Right lobe of liver (tissue), 4 donors: ENCODE data around the gene CEP128.

Source experiments
- CTCF ChIP-seq, 4 donors: fragments of 200-600 bp in 3 of 4; fragments of 450-650 bp in 1 of 4; IDR thresholded peaks; one replicate each; pipeline versions ENCODE4 v1.5.1 to v1.8.0; 2016 to 2022; ENCODE audit warnings: antibody characterized with exemption in 4 of 4, mild to moderate bottlenecking in 2 of 4
- POLR2A ChIP-seq: fragments of 450-650 bp; IDR thresholded peaks from one replicate; pipeline ENCODE4 v1.6.1; 2017; ENCODE audit warnings: antibody characterized with exemption, mild to moderate bottlenecking
- donor health status: DM: no; HTN: no; CAD: no.
- donor health status: DM: no; HTN: no; CAD: no.
- donor health status: DM: no; HTN: yes; CAD: no.

- TF ChIP-seq POLR2A (no peak), CTCF (IDR thresholded peaks at IDR 0.05) (no peak)
Measured at GRCh38 chr14:80609055-80609454, 332.5 kb downstream of the CEP128 start.
